ENCODE data around the gene TCIRG1.
A peak's percentile ranks its signal among the peaks of the same experiment; 100 is the strongest.

Gene TCIRG1

DNA sequence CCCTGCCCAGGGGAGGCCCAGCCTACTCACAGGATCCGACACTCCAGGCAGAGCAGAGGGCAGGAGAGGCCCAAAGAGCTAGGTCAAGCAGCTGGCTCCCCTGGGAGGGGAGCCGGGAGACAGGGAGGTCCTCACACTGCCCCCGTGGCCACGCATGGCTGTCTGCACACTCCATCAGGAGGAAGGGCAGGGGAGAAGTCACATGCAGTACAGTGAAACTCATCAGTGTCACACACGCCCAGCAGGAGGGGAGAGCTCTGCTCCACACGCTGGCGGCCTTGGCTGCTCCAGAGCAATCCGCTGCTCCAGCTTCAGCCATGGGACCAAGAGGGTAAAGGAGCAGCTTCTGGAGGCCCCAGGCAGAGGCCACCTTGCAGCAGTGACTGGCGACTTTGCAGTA is 14.3 kb downstream of the TCIRG1 start:
- no peak for DNase-seq

DNA sequence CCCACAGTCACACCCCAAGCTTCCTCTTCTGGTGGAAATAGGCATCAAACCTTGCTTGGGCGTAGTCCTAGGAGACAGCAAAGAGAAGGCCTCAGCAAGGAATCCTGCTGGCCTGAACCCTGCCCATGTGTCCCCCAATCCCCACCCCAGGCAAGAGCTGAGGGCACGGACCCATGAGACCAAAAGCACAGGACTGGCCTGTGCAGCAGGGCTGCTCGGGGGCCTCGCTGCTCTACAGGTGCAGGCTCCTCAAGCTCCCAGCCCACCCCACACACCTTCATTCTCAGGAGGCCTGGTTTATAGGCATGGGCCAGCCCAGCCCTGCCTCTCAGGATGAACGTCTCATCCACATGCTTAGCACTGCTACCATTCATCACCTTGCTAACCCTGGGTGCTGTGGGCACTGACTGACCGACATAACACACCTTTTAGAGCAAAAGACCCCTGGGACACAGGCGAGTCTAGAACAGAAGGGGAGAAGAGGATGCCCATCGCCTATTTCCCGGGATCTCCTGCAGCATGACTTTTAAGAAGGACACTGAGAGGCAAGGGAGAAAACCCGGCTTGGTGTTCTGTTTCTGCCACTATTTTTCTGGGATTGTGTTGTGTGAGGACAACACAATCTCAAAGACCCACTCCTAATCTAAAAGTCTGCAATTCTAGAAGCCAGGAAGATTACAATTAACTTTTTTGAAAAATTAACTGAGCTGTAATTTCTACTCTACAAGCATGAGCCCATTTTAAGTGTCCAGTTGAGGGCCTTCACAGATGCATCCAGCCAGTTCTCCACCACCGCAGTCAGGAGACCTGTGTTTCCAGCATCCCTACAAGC is 15.4 kb downstream of the TCIRG1 start:
- no peak for DNase-seq

DNA sequence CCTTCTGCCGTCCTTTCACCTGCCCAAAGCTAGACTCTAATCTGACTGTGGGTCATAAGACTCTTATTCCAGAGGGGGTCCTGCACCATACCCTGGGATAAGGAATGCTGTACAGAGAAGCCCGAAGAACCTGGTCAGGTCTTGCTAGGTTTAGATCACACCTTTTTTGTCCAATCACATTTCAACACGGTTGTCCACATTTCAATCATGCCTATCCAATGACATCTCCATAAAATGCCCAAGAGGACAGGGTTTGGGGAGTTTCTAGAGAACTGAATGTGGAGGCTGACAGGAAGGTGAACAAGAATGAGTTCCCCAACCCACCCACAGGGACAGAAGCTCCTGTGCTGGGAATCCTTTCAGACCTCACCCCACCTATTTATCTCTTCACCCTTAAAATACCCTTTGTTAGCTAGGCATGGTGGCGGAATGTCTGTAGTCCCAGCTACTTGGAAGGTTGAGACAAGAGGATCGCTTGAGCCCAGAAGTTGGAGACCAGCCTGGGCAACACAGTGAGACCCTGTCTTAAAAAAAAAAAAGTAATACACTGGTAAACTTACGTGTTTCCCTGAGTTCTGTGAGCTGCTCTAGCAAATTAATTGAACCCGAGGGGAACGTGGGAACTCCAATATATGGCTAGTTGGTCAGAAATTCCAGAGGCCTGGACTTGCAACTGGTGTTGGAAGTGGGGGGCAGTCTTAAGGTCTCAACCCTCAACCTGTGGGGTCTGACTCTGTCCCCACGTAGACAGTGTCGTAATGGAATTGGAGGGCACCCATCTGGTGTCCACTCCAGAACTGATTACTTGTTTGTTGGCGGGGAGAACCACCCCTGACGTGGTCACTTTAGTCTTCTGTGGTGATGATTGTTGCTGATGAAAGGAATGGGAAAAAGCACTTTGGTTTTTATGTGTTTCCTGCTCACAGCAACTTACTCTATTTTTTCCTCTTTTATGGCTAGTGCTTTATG is 17.8 kb downstream of the TCIRG1 start:
- no peak for DNase-seq

DNA sequence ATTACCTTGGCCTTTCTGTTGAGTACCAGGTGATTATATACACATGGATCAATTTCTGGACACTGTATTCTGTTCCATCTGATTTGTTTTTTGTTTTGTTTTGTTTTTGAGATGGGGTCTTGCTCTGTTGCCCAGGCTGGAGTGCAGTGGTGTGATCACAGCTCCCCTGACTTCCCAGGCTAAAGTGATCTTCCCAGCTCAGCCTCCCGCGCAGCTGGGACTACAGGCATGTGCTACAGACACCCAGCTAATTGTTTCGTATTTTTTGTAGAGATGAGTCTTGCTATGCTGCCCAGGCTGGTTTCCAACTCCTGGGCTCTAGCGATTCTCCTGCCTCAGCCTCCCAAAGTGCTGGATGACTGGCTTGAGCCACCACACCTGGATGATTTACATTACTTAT is 19.0 kb downstream of the TCIRG1 start:
- no peak for DNase-seq

DNA sequence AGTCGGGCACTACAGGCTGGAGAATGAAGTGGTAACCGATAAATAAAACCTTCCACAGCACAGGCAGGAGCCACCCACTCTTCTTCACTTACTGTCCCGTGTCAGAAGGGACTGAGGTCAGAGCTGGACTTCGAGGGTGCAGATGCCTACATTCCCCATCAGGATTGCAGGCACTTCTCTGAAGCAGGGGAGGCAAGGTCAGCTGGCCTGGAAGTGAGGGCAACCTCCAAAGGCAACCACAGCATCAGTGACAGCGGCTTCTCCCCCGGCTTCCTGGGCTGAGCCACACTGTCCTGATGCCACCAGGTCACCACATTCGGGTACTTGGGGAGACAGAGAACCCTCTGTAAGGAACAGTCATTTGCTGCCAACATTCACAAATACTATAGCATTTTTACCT is 22.7 kb downstream of the TCIRG1 start:
- DNase-seq = no peak

DNA sequence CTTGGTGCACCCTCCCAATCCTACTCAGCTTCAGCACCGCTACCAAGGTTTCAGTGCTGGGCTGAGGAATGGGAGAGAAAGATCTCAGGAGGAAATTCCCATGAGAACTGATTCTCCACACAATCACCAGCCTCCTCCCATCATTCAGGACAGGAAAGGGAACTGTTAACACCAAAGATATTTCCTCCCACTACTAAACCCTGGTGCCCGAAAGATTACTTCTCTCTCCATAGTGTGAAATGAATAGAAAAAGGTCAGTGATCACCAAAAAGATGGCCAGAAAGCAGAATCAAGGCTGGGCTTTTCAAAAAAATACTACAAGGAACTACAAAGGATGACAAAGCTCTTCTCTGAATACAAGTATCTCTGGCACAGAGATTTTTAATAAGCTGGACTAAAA is 26.1 kb downstream of the TCIRG1 start:
- no peak for DNase-seq

DNA sequence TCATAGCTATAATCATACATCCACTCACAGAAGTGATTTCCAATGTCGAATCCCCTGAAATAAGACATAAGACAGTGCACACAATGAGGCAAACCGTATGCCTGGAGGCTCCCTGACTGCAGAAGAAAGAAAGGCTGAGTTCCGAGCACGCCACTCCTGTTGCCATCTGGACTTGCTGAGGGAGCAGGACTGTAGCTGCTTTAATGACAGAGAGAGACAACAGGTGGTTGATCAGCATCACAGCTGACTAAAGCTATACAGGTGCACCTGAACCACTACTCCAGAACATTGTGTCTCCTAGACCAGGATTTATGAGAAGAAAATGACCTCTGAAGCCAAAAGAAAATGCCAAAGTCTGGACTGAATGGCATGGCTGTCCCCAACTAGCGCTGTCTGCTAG is 27.0 kb downstream of the TCIRG1 start:
- no peak for DNase-seq

DNA sequence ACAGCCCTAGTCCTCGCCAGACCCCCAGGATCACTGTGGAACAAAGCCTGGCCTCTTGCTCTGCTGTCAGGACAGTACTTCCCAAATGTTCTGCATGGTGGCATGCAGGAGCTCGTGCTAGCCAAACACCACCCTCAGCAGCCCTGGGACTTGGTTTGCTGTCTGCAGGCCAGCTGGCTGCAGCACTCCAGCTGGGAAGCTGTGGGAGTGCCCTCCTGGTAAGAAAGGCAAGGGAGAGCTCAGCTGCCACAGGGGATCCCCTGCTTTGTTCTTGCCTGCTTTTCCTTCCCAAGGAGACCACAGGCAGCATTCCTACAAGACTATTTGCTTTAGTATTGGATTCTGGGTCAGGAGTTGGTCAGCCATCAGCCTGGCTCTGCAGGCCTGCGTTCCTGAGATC is 27.9 kb downstream of the TCIRG1 start:
- no peak for DNase-seq

DNA sequence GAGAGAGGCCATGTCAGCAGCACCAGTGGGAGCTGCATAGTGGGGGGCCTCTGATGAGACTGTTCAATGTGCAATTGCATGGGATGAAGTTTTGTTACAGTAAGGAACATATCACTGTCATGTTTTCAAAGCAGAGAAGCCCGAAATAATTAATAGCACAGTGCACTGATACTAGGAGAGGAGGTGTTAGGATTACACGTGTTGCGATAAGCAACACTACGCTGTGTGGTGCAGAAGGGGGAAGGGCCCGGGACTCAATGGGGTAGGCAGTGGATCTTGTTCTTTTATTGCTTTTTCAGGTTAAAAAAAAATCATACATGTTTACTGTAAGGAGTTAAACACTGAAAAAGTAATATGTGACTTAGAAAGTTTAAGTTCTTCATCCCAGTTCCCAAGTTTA is 29.2 kb downstream of the TCIRG1 start:
- DNase-seq = no peak

DNA sequence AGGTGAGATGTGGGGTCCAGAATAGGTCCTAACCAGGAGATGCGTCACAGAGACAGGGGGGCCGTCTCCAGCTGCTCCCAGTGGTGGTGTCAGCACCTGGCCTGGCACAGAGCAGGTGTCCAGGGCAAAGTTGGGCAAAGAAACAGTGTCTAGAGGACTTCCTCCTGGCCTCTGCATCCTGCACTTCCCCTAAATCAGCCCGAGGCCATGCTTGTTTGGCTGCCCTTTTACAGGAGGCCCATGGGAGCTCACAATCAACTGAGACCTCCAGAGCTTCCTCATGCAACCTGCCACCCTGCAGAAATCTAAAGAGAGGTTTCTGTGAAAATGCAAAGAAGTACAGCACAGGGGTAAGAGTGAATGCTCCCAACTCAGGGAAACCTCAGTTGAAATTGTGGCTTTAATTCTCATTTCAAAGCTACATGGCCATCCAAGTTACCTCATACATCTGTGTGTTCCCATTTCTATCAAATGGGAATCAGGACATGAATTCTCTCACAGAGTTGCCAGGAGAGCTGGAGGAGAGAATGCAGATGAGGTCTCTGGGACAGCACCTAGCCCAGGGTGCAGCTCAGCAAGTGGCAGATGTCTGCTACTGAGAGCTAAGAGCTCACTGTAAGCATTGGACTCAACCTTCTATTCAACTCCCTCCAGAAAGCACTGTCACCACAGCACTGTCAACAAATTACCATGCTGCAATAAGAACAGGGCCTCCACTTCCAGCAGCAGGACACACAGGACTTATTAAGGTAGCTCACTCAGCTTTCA is 32.6 kb downstream of the TCIRG1 start:
- DNase-seq = no peak

DNA sequence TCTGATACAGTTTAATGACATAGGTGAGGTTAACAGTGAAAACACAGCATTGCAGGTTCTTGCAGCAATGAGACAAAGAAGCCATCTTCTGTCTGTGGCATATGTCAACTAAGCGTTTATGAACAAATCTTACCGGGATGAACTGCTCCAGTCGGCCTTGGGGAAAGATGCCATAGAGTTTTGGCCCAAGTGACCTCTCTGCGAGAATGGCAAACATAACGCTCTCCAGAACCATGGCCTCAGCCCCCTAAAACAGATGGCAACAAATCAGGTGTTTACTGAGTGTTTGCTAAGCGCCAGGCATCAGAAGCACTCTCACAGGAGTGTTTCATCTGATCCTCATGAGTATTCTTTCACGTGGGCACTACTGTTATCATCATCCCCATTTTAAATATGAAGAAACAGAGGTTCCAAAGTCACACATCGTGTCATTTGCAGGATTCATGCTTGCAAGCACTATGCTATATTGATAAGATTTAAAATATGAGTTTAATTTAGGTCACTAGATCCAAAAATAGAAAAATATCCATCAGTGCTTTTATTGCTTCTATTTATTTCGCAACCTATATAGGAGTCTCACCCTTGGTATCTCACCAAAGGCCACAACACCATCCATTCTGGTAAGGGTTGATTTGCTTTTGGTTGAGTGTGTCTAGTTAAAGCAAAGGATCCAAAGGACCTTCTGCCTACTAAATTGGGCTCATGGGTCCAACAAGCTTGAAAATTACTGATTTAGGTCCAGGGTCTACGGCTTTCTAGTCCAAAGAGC is 35.9 kb downstream of the TCIRG1 start:
- no peak for DNase-seq

DNA sequence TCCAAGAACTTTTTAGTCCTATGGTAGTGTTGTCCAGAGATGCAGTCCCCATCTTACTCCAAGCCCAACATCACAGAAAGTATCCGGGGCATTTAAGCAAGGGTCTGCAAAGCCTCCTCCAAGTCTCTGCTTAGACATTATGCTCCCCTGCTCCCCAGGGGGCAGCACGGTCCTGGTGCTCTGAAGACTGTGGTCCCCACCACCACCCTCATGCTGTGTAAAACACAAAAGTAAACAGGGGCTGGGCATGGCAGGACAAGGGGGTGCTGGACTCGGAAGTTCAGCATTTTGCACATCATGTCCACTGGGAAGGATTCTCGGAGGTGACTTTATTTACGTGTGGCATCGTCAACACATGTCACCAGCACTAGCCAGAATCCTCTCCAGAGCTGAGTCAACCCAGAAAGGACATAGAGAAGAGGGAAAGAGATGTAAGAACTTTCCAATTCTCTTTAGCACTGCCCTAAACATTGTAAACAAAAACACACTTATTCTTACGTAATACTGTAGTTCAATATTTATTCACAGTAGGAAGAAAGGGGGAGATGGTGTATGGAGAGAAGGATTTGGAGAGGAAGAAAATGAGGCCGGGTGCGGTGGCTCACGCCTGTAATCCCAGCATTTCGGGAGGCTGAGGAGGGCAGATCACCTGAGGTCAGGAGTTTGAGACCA is 37.7 kb downstream of the TCIRG1 start:
- no peak for DNase-seq

DNA sequence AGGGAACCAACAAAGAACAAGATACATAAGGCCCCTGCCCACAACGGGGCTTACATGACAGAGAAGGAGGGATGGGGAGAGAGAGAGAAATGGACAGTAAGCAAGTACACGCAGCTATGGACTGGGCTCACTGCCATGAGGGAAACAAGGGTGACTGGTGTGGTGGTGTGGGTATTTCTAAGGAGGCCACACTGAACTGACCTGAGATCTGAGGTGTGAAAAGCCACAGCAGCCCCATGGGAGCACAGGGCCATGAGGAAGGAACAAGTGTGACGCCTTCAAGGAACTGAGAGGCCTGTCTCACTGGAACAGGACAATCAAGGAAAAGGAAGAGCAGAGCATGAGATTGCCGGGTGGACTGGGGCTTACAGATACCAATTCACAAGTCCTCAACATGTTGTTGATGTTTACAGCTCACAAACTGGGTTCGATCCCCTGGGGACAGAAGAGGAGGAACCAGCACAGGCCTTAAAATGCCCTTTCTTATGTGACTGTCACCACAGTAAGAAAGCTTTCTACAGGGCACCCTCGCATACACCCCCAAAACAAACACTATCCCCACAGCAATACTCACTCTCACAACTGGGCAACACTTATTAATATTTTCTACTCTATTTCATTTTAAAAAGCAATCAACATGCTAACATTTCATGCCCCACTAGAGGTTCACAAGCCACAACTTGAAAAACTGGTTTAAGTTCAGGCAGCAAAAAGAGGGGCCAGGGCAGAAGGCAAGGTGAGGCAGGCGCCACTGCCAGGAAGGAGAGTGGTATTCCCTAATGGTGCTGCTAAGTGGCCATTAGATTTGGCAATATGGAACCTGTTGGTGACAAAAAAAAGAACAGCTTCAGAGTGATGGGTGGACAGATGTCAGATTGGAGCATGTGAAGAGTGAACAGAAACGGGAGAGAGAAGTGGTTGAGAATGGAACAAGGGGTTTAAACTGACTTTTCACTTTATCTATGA is 39.1 kb downstream of the TCIRG1 start:
- peak; percentile 11 for DNase-seq

DNA sequence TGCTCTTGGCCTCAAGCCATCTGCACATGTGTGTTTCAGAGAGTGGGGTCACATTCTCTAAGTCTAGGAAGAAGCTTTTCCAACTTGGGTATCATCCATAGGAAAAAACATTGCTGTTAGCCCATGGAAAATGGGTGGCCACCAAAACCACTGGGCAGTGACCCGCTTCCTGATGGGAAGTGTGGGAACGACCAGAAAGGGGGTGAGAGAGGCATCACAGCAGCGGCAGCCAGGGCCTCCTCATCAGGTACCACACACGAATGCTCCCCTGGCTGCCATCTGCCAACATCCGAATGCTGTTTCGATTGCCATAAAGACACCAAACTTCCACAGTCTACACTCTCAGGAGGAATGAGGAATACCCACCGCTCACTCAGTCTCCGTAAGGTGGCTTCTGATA is 42.0 kb downstream of the TCIRG1 start:
- no peak for DNase-seq

DNA sequence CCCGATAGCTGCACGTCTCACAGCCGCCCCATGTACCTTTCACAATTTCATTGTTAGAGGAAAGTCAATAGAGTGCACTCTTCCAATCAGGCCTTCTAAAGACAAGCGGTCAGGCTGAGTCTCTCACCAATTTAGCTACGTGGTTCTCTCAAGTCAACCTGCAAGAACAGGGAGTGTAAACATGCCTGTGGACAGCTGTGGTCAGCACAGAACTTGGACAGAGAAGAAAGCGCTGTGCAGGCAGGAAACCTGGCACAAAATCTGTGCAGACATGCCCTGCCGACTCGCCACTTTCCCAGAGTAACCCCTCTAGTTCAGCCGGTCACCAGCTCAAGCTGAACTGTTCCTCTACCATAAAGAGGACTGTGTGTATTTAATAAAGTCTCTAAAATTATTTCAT is 42.9 kb downstream of the TCIRG1 start:
- DNase-seq = no peak

DNA sequence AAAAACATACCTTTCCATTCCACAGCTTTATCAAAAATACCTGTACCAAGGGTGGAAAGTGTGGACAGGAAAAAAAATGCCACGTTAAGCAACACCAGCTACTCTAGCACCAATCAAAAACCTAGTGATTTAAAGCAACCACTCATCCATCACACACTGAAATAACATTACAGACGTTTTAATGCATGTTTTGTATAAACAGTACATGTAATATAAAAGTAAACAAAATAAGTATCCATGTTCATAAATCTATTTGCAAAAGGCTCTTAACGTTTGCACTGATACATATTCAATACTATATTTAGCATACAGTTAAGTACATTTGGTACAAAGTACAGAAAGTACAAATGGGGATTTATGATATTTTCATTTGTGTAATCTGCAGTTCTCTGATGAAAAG is 43.7 kb downstream of the TCIRG1 start:
- no peak for DNase-seq

DNA sequence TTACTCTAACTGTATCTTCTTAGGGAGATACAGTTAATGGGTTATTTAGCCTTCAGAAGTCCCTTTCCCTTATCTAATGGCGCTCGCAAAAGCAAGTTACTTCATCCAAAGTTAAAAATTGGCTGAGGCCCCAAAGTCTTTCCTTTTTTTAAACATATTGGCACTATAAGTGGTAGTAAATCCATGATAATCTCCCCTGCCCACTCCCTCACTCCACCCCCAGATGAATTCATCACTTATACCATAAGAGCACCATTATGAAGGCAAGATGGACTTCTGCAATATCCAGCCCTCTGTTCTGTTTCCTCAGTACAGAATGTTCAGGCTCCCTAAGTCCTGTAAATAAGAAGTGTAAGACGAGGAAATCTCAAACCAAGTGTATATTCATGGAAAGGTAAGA is 44.7 kb downstream of the TCIRG1 start:
- no peak for DNase-seq

DNA sequence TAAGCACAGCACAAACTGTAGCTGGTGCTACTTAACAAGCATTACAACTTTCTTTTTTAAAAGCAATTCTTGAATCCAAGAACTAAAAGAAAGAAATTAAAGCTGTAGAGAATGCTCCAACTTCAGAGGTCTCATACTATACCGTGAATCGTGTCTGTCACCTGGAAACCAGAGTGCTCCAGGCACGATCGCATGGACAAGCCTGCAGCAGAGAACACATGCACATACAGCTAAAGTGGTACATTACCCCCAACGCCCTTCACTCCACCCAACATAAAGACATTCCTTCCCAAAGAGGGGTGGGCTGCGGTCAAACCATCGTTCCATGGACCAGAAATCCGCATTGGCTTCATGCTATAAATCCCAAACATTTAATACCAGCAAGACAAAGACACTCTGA is 50.9 kb downstream of the TCIRG1 start:
- DNase-seq = no peak

DNA sequence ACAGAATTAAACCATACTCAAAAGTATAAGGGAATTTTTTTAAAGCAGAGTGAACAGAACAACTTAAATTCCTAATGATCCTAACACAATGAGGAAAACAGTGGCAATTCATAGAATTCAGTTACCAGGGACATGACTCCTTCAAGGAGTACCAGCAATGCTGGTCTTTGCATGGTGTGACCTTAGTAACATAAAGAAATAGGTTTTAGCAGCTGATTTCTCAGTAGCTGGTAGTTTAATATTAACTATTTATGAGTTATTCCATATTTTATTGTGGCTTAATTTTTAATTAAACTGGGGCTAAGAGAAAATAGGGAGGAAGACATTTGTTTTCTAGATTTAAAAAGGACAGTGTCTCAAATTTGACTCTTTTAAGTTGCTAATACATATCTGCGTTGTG is 51.5 kb downstream of the TCIRG1 start:
- DNase-seq = no peak

DNA sequence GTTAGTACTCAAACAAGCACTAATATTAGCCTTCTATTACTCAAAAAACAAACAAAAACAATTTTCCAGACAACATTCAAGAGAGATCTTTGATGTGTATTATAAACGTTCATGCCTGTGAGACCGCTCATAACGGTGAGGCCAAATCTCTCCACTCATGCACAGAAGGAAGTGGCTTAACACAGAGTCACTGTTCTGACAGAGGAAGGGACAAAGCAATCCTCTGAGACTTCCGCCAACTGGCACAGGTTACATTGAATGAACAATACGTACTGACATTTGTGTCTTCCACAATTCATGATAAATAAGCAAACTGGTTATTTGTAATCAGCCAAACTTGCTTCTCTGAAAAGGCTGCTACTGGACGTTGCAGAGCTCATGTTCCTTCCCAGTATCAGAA is 51.9 kb downstream of the TCIRG1 start:
- no peak for DNase-seq

DNA sequence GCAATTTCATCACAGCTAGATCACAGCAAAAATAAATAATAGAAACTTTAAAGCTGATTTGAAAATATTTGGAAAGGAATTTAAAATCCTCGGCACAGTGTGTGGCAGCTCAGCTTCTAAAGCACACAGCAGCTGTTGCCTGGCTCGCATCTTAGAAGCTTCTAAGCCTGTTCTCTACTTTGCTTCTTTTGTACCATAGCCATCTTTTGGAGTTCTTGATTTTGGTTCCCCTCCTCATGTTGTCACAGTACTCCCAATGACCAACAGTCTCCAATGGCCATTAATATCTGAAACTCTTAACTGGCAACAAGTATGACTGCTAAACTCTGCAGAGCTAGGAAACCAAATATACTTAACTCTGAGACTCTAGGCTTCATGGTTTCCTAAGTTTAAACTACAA is 53.6 kb downstream of the TCIRG1 start:
- DNase-seq = no peak

All from NCI-H1105 treated with DMSO at 0.1 percent for 48 hours (cell line).